AML-193 (cell line): ENCODE results near the gene TDRD12.

Experiments used
- DNase-seq, 2 experiments: peaks; one replicate each; lab custom pipeline; 2025; lab: John Stamatoyannopoulos, UW

The TDRD12 gene

GRCh38 chr19:32719611-32720059 is at the start of gene TDRD12:
Gene TDRD12 (plus strand): TSS chr19:32719767. CDS start chr19:32720073, 306 bp downstream.
- no peak for DNase-seq

- DNase-seq = peak in 1 of 2 experiments; percentile 9
These were observed 47.5 kb upstream of the TDRD12 start for GRCh38 chr19:32671883-32672593.

GRCh38 chr19:32672841-32673240 is 46.7 kb upstream of the TDRD12 start:
- DNase-seq = no peak

- DNase-seq = no peak
These were observed 46.0 kb upstream of the TDRD12 start for GRCh38 chr19:32673573-32673972.

- DNase-seq = no peak
These were observed 45.2 kb upstream of the TDRD12 start for GRCh38 chr19:32674153-32674930.

GRCh38 chr19:32674931-32675719 is 44.4 kb upstream of the TDRD12 start, which contains the start of gene ANKRD27:
Gene ANKRD27 (minus strand): TSS chr19:32675180. CDS start chr19:32659015, 16,165 bp downstream.
- DNase-seq = peak; percentile 94 to 96

- peak; percentile 48 to 72 for DNase-seq
These were observed 43.8 kb upstream of the TDRD12 start, which contains the start of gene RGS9BP for GRCh38 chr19:32675720-32676185. Gene RGS9BP (plus strand): TSS chr19:32675848. CDS start chr19:32676264, 416 bp downstream.

GRCh38 chr19:32676186-32676894 is 43.2 kb upstream of the TDRD12 start:
- DNase-seq = no peak

GRCh38 chr19:32676895-32677359 is 42.6 kb upstream of the TDRD12 start:
- no peak for DNase-seq

GRCh38 chr19:32677657-32678056 is 41.9 kb upstream of the TDRD12 start:
- no peak for DNase-seq

- DNase-seq = peak; percentile 39 to 43
These were observed 38.6 kb upstream of the TDRD12 start for GRCh38 chr19:32680986-32681385.

GRCh38 chr19:32682317-32682716 is 37.2 kb upstream of the TDRD12 start:
- DNase-seq = no peak

- DNase-seq = no peak
These were observed 32.6 kb upstream of the TDRD12 start for GRCh38 chr19:32686847-32687475.

- no peak for DNase-seq
These were observed 31.9 kb upstream of the TDRD12 start for GRCh38 chr19:32687681-32688080.

GRCh38 chr19:32688311-32688710 is 31.3 kb upstream of the TDRD12 start:
- DNase-seq = no peak

GRCh38 chr19:32691291-32691951 is 28.1 kb upstream of the TDRD12 start, which contains the start of gene NUDT19:
Gene NUDT19 (plus strand): TSS chr19:32691821. CDS start chr19:32691961, 140 bp downstream.
- peak; percentile 46 to 67 for DNase-seq

- DNase-seq = peak; percentile 39 to 44
These were observed 27.4 kb upstream of the TDRD12 start for GRCh38 chr19:32691952-32692726.

- no peak for DNase-seq
These were observed 26.9 kb upstream of the TDRD12 start for GRCh38 chr19:32692727-32693061.
